NCI-H1048 (cell line): ENCODE measurements around the gene CPA5.

Source experiments
- DNase-seq: peaks from one replicate; lab custom pipeline; 2025; lab: John Stamatoyannopoulos, UW

CPA5 gene

GRCh38 chr7:130397051-130397757 lies 52.6 kb downstream of the CPA5 start:
- DNase-seq = no peak

DNA sequence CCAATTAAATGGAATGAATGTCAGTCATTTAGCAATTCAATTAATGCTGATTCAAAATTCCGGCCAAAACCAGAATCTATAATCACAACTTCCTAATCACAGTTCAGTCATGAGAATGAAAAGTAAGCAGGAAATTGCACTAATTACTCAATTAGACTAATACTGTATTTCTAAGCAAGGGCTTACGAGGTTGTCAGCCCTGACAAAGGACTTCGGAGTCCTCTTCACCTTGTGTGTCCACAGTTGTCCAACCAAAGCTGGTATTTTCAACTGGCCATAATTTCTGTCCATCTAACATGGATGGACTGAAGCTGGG lies 53.1 kb downstream of the CPA5 start:
- no peak for DNase-seq

GRCh38 chr7:130398526-130399090 lies 54.0 kb downstream of the CPA5 start:
- no peak for DNase-seq

DNA sequence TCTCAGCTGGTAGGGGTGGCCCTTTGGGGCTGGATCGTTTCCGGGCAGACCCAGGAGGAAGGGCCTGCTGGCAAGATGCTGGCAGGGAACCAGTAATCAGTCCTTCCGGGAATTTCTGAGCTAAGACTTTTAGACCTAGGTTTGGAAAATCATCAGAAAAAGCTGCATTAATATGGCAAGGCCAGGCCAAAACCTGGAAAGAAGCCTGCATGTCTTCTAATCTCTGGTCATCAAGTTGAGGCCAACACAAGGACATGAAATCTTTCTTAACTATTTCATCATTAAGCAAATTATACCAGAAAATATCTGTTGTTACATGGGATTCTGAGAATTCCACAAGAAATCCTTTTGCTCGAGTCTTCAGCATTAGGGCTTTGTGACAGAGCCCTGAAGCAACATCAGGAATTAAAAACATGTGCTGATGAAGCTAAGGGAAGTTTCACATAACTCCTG lies 55.5 kb downstream of the CPA5 start:
- DNase-seq = no peak

- DNase-seq = no peak
These were observed 56.5 kb downstream of the CPA5 start for GRCh38 chr7:130401101-130401500.

- DNase-seq = no peak
These were observed 57.0 kb downstream of the CPA5 start for GRCh38 chr7:130401578-130401977.

DNA sequence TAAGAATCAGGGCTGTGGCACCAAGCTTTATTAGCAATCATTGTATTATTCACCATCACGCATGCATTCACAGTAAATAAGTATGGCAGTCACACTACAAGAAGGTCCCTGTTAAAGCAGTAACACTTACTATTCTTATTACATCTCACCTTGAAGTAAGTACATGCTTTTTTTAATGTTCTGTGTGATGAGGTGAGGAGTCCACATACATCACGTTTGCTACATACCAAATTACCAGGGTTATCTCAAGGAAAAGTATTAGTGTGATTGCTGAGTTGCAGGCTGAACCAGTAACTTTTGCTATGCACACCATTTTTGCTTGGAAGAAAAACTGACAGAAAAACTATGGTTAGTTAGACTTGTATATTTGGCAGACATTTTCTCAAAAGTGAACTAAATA lies 60.4 kb downstream of the CPA5 start:
- no peak for DNase-seq

DNA sequence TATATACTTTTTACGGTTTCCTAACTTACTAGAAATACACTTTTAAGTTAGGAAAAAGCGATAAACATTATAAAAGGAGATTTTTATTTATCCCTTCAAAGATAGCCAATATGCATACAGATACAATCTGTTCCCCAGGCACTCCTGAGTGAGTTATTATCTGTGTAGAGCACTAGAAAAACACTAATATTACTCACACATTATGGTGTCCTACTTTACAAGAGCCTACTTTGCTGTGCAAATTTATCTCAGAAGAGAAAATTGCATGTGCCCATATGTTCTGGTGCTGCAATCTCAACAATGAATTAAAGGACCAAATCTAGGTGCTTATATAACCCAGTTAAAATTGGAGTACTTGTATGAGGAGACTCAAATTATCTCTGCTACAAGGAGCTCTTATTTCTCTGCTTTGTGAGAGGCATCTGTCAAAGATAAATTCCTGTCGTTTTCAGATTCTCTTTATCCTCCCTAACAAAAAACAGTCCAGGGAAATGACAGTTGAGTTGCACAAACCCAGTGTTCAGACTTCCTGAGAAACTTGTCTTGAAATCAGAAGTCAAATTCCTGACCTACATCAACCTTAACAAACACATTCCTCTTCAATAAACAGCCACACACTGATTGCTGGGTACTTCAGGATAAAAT lies 64.6 kb downstream of the CPA5 start:
- DNase-seq = no peak

- DNase-seq = no peak
These were observed 65.1 kb downstream of the CPA5 start for GRCh38 chr7:130409712-130410072.

GRCh38 chr7:130410868-130411541 lies 66.4 kb downstream of the CPA5 start:
- no peak for DNase-seq

- DNase-seq = no peak
These were observed 68.6 kb downstream of the CPA5 start for GRCh38 chr7:130413201-130413600.

- DNase-seq = no peak
These were observed 70.4 kb downstream of the CPA5 start for GRCh38 chr7:130415006-130415405.

DNA sequence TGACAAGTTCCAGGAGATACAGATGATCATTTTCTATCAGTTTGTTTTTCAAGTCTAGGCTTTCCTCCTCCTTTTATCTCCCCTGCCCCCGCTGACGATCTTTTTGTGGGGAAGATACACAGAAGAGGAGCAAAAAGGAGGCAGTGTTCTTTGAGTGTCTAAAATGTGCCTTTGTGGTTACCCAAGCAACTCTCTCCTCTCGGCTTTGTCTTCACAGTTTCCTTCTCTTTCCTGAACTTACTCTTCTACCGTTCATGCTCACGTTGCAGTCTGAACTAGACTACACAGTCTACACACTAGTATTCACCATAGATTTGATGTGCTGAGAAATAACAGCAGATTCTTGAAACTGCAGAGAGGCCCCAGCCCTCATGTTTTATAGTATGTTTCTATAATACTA lies 72.6 kb downstream of the CPA5 start:
- DNase-seq = no peak

- no peak for DNase-seq
These were observed 73.7 kb downstream of the CPA5 start for GRCh38 chr7:130418306-130418705.
